Endothelial cell (in vitro differentiated cells): ENCODE data around the gene RRP15. TPM values are rescaled to one million over a fixed set of nuclear protein-coding genes. Genes with fewer than 3 reads are reported as not detected.

Experiments used
- DNase-seq: peaks from one replicate; pipeline ENCODE4 v3.0.0; 2021; ENCODE audit warnings: low spot score
- H3K27ac Mint-ChIP-seq: one replicate; pipeline ENCODE4 v1.8.0; 2021; ENCODE audit warnings: mixed read lengths, inconsistent platforms; ENCODE audit not compliant: unreplicated experiment
- H3K27me3 Mint-ChIP-seq: one replicate; pipeline ENCODE4 v1.8.0; 2021; ENCODE audit warnings: mild to moderate bottlenecking, moderate library complexity, mixed read lengths, inconsistent platforms; ENCODE audit not compliant: unreplicated experiment
- H3K36me3 Mint-ChIP-seq: one replicate; pipeline ENCODE4 v1.8.0; 2021; ENCODE audit warnings: mild to moderate bottlenecking, low read depth, mixed read lengths, inconsistent platforms; ENCODE audit not compliant: unreplicated experiment
- H3K4me1 Mint-ChIP-seq: one replicate; pipeline ENCODE4 v1.8.0; 2021; ENCODE audit warnings: mild to moderate bottlenecking, mixed read lengths, inconsistent platforms; ENCODE audit not compliant: unreplicated experiment
- H3K4me3 Mint-ChIP-seq: one replicate; pipeline ENCODE4 v1.8.0; 2021; ENCODE audit warnings: mild to moderate bottlenecking, mixed read lengths, inconsistent platforms; ENCODE audit not compliant: unreplicated experiment
- H3K9me3 Mint-ChIP-seq: one replicate; pipeline ENCODE4 v1.8.0; 2021; ENCODE audit warnings: mixed read lengths, inconsistent platforms; ENCODE audit not compliant: unreplicated experiment
- total RNA-seq: library from RNA; stranded (reverse); fragmentation: NEBNext Ultra II Directional; extraction: Animal tissue kit (Norgen Biotek cat#: 25700); gene quantifications from one replicate; pipeline ENCODE4 v1.2.1, GENCODE V29; 2021; ENCODE audit not compliant: unreplicated experiment
- TF ChIP-seq, protein P1 (sequence below): fragments of 200-600 bp; sonication (generic); IDR thresholded peaks from one replicate; pipeline ENCODE4 v1.5.0; 2021; ENCODE audit warnings: antibody characterized with exemption; ENCODE audit not compliant: unreplicated experiment

RRP15 gene
- total RNA-seq, 1 donor from 2014 or later: 11.7 TPM

- TF ChIP-seq, protein P1, sequence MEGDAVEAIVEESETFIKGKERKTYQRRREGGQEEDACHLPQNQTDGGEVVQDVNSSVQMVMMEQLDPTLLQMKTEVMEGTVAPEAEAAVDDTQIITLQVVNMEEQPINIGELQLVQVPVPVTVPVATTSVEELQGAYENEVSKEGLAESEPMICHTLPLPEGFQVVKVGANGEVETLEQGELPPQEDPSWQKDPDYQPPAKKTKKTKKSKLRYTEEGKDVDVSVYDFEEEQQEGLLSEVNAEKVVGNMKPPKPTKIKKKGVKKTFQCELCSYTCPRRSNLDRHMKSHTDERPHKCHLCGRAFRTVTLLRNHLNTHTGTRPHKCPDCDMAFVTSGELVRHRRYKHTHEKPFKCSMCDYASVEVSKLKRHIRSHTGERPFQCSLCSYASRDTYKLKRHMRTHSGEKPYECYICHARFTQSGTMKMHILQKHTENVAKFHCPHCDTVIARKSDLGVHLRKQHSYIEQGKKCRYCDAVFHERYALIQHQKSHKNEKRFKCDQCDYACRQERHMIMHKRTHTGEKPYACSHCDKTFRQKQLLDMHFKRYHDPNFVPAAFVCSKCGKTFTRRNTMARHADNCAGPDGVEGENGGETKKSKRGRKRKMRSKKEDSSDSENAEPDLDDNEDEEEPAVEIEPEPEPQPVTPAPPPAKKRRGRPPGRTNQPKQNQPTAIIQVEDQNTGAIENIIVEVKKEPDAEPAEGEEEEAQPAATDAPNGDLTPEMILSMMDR: no peak
- no peak overlapping the region for H3K4me3 Mint-ChIP-seq
Observed at GRCh38 chr1:218377143-218377660, 92.1 kb downstream of the RRP15 start.

GRCh38 chr1:218380125-218380977 is 95.3 kb downstream of the RRP15 start:
- Mint-ChIP-seq H3K4me1 (no peaks in the 10 kb centered on the region), H3K27ac (no peak overlapping the region), H3K4me3 (no peak overlapping the region), H3K36me3 (no peaks in the 10 kb centered on the region), H3K27me3 (peaks cover 2% of the 10 kb centered on the region), H3K9me3 (no peaks in the 10 kb centered on the region)
- TF ChIP-seq, protein P1: no peak
- DNase-seq: no peak

More at GRCh38 chr1:218377143-218377660, 92.1 kb downstream of the RRP15 start:
- no peak for DNase-seq
- Mint-ChIP-seq H3K36me3 (no peaks in the 10 kb centered on the region), H3K27ac (no peak overlapping the region), H3K27me3 (no peaks in the 10 kb centered on the region), H3K4me1 (peaks cover 3% of the 10 kb centered on the region), H3K9me3 (no peaks in the 10 kb centered on the region)

GRCh38 chr1:218382261-218382660 is 97.2 kb downstream of the RRP15 start:
- Mint-ChIP-seq H3K36me3 (no peaks in the 10 kb centered on the region), H3K27ac (no peak overlapping the region), H3K9me3 (no peaks in the 10 kb centered on the region), H3K4me3 (no peak overlapping the region), H3K4me1 (no peaks in the 10 kb centered on the region), H3K27me3 (peaks cover 2% of the 10 kb centered on the region)
- no peak for DNase-seq
- TF ChIP-seq, protein P1: no peak

- Mint-ChIP-seq H3K36me3 (no peaks in the 10 kb centered on the region), H3K27me3 (peaks cover 2% of the 10 kb centered on the region), H3K27ac (no peak overlapping the region), H3K9me3 (no peaks in the 10 kb centered on the region), H3K4me1 (no peaks in the 10 kb centered on the region), H3K4me3 (no peak overlapping the region)
- DNase-seq: no peak
- TF ChIP-seq, protein P1: no peak
Observed at GRCh38 chr1:218383051-218383450, 98.0 kb downstream of the RRP15 start.

GRCh38 chr1:218383681-218384080 is 98.6 kb downstream of the RRP15 start:
- H3K27me3 Mint-ChIP-seq: peaks cover 2% of the 10 kb centered on the region
- H3K9me3 Mint-ChIP-seq: no peaks in the 10 kb centered on the region
- no peaks in the 10 kb centered on the region for H3K36me3 Mint-ChIP-seq
- H3K27ac Mint-ChIP-seq: no peak overlapping the region
- no peak overlapping the region for H3K4me3 Mint-ChIP-seq
- no peaks in the 10 kb centered on the region for H3K4me1 Mint-ChIP-seq
- TF ChIP-seq, protein P1: no peak
- no peak for DNase-seq
